ENCODE measurements around the gene ADAMTS2.

The ADAMTS2 gene

GRCh38 chr5:179348843-179349242, 3.6 kb upstream of the ADAMTS2 start:
- H3K36me3 ChIP-seq (ENCODE audit: control insufficient read depth in 1 of 2, insufficient read depth in 2 of 2, low read length in 2 of 2) = no peaks in the 10 kb centered on the region
- no peak overlapping the region for H3K27ac ChIP-seq (ENCODE audit: low read length)
- no peak overlapping the region for H3K4me3 ChIP-seq (ENCODE audit: low read depth in 1 of 2, low read length in 2 of 2)
- H3K9me3 ChIP-seq (ENCODE audit: control insufficient read depth in 1 of 2, low read length in 2 of 2) = no peaks in the 10 kb centered on the region
- peaks cover 0 to 15% of the 10 kb centered on the region in 2 donors for H3K4me1 ChIP-seq (ENCODE audit: control insufficient read depth in 1 of 2, insufficient read depth in 2 of 2, low read length in 2 of 2)
- no peaks in the 10 kb centered on the region for H3K27me3 ChIP-seq (ENCODE audit: low read depth, low read length)

GRCh38 chr5:179348011-179348530, 2.8 kb upstream of the ADAMTS2 start:
- Histone ChIP-seq H3K4me1 (ENCODE audit: control insufficient read depth in 1 of 2, insufficient read depth in 2 of 2, low read length in 2 of 2) (peaks cover 0 to 23% of the 10 kb centered on the region in 2 donors), H3K27ac (ENCODE audit: low read length) (no peak overlapping the region), H3K27me3 (ENCODE audit: low read depth, low read length) (no peaks in the 10 kb centered on the region), H3K4me3 (ENCODE audit: low read depth in 1 of 2, low read length in 2 of 2) (no peak overlapping the region), H3K9me3 (ENCODE audit: control insufficient read depth in 1 of 2, low read length in 2 of 2) (no peaks in the 10 kb centered on the region), H3K36me3 (ENCODE audit: control insufficient read depth in 1 of 2, insufficient read depth in 2 of 2, low read length in 2 of 2) (no peaks in the 10 kb centered on the region)

- H3K36me3 ChIP-seq (ENCODE audit: control insufficient read depth in 1 of 2, insufficient read depth in 2 of 2, low read length in 2 of 2) = no peaks in the 10 kb centered on the region
- H3K4me1 ChIP-seq (ENCODE audit: control insufficient read depth in 1 of 2, insufficient read depth in 2 of 2, low read length in 2 of 2) = peaks cover 0 to 28% of the 10 kb centered on the region in 2 donors
- no peak overlapping the region for H3K4me3 ChIP-seq (ENCODE audit: low read depth in 1 of 2, low read length in 2 of 2)
- no peaks in the 10 kb centered on the region for H3K9me3 ChIP-seq (ENCODE audit: control insufficient read depth in 1 of 2, low read length in 2 of 2)
- no peak overlapping the region for H3K27ac ChIP-seq (ENCODE audit: low read length)
- no peaks in the 10 kb centered on the region for H3K27me3 ChIP-seq (ENCODE audit: low read depth, low read length)
Measured at GRCh38 chr5:179347581-179347980, 2.3 kb upstream of the ADAMTS2 start.

GRCh38 chr5:179346875-179347274, 1.6 kb upstream of the ADAMTS2 start:
- no peaks in the 10 kb centered on the region for H3K36me3 ChIP-seq (ENCODE audit: control insufficient read depth in 1 of 2, insufficient read depth in 2 of 2, low read length in 2 of 2)
- no peak overlapping the region for H3K27ac ChIP-seq (ENCODE audit: low read length)
- H3K9me3 ChIP-seq (ENCODE audit: control insufficient read depth in 1 of 2, low read length in 2 of 2) = no peaks in the 10 kb centered on the region
- H3K4me1 ChIP-seq (ENCODE audit: control insufficient read depth in 1 of 2, insufficient read depth in 2 of 2, low read length in 2 of 2) = peaks cover 0 to 31% of the 10 kb centered on the region in 2 donors
- no peak overlapping the region for H3K4me3 ChIP-seq (ENCODE audit: low read depth in 1 of 2, low read length in 2 of 2)
- H3K27me3 ChIP-seq (ENCODE audit: low read depth, low read length) = no peaks in the 10 kb centered on the region

DNA sequence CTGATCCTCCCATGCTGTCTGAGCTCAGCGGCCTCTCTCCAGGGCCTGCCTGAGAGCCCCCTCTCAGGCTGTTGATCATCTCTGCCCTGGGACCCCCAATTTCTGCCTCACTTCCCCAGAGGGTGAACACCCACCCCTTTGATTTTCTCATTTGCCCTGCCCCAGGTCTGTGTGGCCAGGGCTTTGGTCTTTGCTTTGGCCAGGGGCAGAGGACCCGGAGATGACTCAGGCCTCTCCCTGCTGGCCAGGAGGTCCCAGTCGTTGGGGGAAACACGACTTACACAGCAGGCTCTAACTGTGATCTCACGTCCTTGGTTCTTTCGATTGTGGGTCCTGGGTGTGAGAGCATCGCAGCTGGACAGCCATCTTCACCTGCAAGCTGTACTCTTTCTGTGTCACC, 1.1 kb upstream of the ADAMTS2 start:
- Histone ChIP-seq H3K9me3 (ENCODE audit: control insufficient read depth in 1 of 2, low read length in 2 of 2) (no peaks in the 10 kb centered on the region), H3K27ac (ENCODE audit: low read length) (no peak overlapping the region), H3K27me3 (ENCODE audit: low read depth, low read length) (no peaks in the 10 kb centered on the region), H3K36me3 (ENCODE audit: control insufficient read depth in 1 of 2, insufficient read depth in 2 of 2, low read length in 2 of 2) (no peaks in the 10 kb centered on the region), H3K4me1 (ENCODE audit: control insufficient read depth in 1 of 2, insufficient read depth in 2 of 2, low read length in 2 of 2) (peaks cover 0 to 31% of the 10 kb centered on the region in 2 donors), H3K4me3 (ENCODE audit: low read depth in 1 of 2, low read length in 2 of 2) (no peak overlapping the region)

DNA sequence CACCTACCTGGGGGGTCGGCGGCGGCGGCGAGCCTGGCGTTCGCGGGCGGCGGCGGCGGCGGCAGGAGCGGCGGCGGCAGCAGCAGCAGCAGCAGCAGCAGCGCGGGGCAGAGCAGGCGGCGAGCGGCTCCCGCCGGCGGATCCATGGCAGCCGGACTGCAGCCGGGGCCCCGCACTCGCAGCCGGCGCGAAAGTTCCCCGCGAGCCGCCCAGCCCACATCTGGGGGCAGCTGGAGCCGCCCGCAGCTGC, 153 bp downstream of the ADAMTS2 start:
- peaks cover 0 to 31% of the 10 kb centered on the region in 2 donors for H3K4me1 ChIP-seq (ENCODE audit: control insufficient read depth in 1 of 2, insufficient read depth in 2 of 2, low read length in 2 of 2)
- no peak overlapping the region for H3K27ac ChIP-seq (ENCODE audit: low read length)
- H3K27me3 ChIP-seq (ENCODE audit: low read depth, low read length) = no peaks in the 10 kb centered on the region
- no peaks in the 10 kb centered on the region for H3K36me3 ChIP-seq (ENCODE audit: control insufficient read depth in 1 of 2, insufficient read depth in 2 of 2, low read length in 2 of 2)
- H3K4me3 ChIP-seq (ENCODE audit: low read depth in 1 of 2, low read length in 2 of 2) = peak overlapping the region in 1 of 2 donors; percentile 79
- H3K9me3 ChIP-seq (ENCODE audit: control insufficient read depth in 1 of 2, low read length in 2 of 2) = no peaks in the 10 kb centered on the region

DNA sequence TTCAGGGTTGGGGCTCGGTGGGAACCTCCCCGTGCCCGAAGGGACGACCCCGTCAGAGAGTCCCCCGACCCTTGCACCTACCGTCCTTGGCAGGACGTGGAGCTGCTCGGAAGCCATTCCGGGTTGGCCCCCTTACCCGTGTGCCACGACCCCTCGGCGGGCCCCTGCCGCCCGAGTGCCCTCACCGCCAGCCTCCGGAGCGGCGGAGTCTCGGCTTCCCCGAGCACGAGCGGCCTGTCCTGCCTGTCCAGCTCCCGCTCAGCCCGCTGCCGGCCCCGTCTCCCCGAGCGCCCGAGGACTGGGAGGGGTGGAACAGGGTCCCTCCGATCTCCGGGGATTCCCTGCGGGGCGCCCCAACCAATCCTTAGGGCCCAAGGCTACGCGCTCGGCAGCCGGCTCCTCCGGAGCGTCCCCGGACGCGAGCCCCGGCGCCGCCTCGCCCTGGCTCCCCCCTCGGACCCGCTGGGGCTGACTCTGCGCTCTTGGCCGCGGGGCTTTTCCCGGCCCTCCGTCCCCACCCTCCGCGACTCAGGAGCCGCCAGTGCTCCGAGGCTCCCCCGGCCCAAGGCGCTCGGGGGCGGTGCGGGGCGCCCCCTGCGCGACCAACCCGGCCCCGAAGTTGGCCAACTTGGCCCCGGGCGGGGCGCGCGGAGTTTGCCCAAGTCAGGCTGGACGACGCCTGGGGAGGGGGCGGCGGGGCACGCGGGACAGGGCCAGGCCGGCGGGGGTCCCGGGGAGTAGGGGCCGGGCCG, 654 bp downstream of the ADAMTS2 start:
- Histone ChIP-seq H3K9me3 (ENCODE audit: control insufficient read depth in 1 of 2, low read length in 2 of 2) (no peaks in the 10 kb centered on the region), H3K4me1 (ENCODE audit: control insufficient read depth in 1 of 2, insufficient read depth in 2 of 2, low read length in 2 of 2) (peaks cover 0 to 31% of the 10 kb centered on the region in 2 donors), H3K4me3 (ENCODE audit: low read depth in 1 of 2, low read length in 2 of 2) (peak overlapping the region; percentile 52 to 79), H3K27ac (ENCODE audit: low read length) (no peak overlapping the region), H3K36me3 (ENCODE audit: control insufficient read depth in 1 of 2, insufficient read depth in 2 of 2, low read length in 2 of 2) (no peaks in the 10 kb centered on the region), H3K27me3 (ENCODE audit: low read depth, low read length) (no peaks in the 10 kb centered on the region)

DNA sequence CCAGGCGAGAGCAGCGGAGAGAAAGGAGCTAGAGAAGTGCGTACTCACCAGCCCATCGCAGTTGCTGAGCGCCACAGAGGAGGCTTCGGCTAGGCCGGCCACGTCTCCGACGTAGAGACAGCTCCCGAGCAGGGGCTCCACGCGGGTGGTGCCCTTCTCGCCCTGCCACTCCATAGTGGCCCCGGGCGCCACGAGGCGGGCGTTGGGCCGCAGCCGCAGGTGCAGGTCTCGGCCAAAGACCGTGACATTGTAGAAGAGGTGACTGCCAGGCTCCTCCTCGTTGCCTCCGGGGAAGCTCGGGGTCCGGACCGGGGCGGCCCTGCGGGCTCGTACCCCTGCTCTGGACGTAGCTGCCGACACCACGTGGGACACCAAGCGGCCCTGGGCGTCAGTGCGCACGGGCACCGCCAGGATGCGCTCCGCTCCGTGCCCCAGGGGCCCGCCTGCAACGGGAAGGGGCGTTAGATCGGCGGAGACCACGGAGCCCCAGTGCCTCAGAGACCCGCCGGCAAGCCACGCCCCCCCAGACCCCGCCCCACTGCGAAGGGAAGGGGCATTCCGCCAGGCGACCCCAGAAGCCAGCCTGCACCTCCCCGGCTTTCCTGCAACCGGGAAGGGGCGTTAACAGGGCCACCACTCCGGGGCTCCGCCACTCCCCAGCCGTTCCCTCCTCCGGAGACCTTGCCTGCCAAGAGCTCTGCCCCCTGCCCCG, 1.4 kb downstream of the ADAMTS2 start:
- Histone ChIP-seq H3K27ac (ENCODE audit: low read length) (no peak overlapping the region), H3K36me3 (ENCODE audit: control insufficient read depth in 1 of 2, insufficient read depth in 2 of 2, low read length in 2 of 2) (no peaks in the 10 kb centered on the region), H3K4me3 (ENCODE audit: low read depth in 1 of 2, low read length in 2 of 2) (peak overlapping the region; percentile 52 to 79), H3K27me3 (ENCODE audit: low read depth, low read length) (no peaks in the 10 kb centered on the region), H3K4me1 (ENCODE audit: control insufficient read depth in 1 of 2, insufficient read depth in 2 of 2, low read length in 2 of 2) (peaks cover 0 to 31% of the 10 kb centered on the region in 2 donors), H3K9me3 (ENCODE audit: control insufficient read depth in 1 of 2, low read length in 2 of 2) (no peaks in the 10 kb centered on the region)

- Histone ChIP-seq H3K4me1 (ENCODE audit: control insufficient read depth in 1 of 2, insufficient read depth in 2 of 2, low read length in 2 of 2) (peaks cover 0 to 31% of the 10 kb centered on the region in 2 donors), H3K36me3 (ENCODE audit: control insufficient read depth in 1 of 2, insufficient read depth in 2 of 2, low read length in 2 of 2) (no peaks in the 10 kb centered on the region), H3K27me3 (ENCODE audit: low read depth, low read length) (no peaks in the 10 kb centered on the region), H3K9me3 (ENCODE audit: control insufficient read depth in 1 of 2, low read length in 2 of 2) (no peaks in the 10 kb centered on the region), H3K27ac (ENCODE audit: low read length) (no peak overlapping the region), H3K4me3 (ENCODE audit: low read depth in 1 of 2, low read length in 2 of 2) (peak overlapping the region; percentile 52 to 79)
Measured at GRCh38 chr5:179343021-179343718, 2.1 kb downstream of the ADAMTS2 start.

DNA sequence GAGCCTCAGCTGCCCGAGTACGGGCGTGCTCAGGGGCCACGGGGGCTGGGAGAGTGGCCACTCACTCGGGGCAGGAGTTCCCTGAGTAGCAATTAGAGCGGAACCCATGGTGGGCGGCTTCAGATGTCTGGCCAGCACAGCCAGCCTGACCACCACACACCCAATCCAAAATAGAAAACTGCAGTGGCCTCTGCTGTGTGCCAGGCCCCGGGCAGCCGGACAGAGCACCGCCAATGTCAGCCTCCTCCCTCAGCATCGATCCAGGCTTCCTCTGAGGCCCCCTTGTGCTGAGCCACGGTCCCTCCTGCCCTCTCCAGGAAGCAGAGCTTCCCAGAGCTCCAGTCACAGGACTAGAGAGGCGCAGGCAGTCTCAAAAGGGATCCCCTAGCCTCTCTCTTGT, 2.7 kb downstream of the ADAMTS2 start:
- no peaks in the 10 kb centered on the region for H3K9me3 ChIP-seq (ENCODE audit: control insufficient read depth in 1 of 2, low read length in 2 of 2)
- no peaks in the 10 kb centered on the region for H3K36me3 ChIP-seq (ENCODE audit: control insufficient read depth in 1 of 2, insufficient read depth in 2 of 2, low read length in 2 of 2)
- H3K4me1 ChIP-seq (ENCODE audit: control insufficient read depth in 1 of 2, insufficient read depth in 2 of 2, low read length in 2 of 2) = peaks cover 0 to 31% of the 10 kb centered on the region in 2 donors
- H3K27ac ChIP-seq (ENCODE audit: low read length) = no peak overlapping the region
- no peaks in the 10 kb centered on the region for H3K27me3 ChIP-seq (ENCODE audit: low read depth, low read length)
- H3K4me3 ChIP-seq (ENCODE audit: low read depth in 1 of 2, low read length in 2 of 2) = peak overlapping the region in 1 of 2 donors; percentile 52

GRCh38 chr5:179340465-179340864, 4.8 kb downstream of the ADAMTS2 start:
- Histone ChIP-seq H3K27ac (ENCODE audit: low read length) (no peak overlapping the region), H3K36me3 (ENCODE audit: control insufficient read depth in 1 of 2, insufficient read depth in 2 of 2, low read length in 2 of 2) (no peaks in the 10 kb centered on the region), H3K4me3 (ENCODE audit: low read depth in 1 of 2, low read length in 2 of 2) (no peak overlapping the region), H3K27me3 (ENCODE audit: low read depth, low read length) (no peaks in the 10 kb centered on the region), H3K4me1 (ENCODE audit: control insufficient read depth in 1 of 2, insufficient read depth in 2 of 2, low read length in 2 of 2) (peaks cover 0 to 24% of the 10 kb centered on the region in 2 donors), H3K9me3 (ENCODE audit: control insufficient read depth in 1 of 2, low read length in 2 of 2) (no peaks in the 10 kb centered on the region)

Measured in muscle layer of duodenum (tissue), 2 donors.